ENCODE measurements around the gene ISL2.

Gene ISL2

GRCh38 chr15:76327191-76328105 lies 9.1 kb upstream of the ISL2 start:
- no peak for DNase-seq (ENCODE audit: low read depth in 3 of 3)

- DNase-seq (ENCODE audit: low read depth in 3 of 3), result no peak
Measured at GRCh38 chr15:76328106-76328696, 8.4 kb upstream of the ISL2 start.

- no peak for DNase-seq (ENCODE audit: low read depth in 3 of 3)
Measured at GRCh38 chr15:76328958-76329357, 7.6 kb upstream of the ISL2 start.

- DNase-seq (ENCODE audit: low read depth in 3 of 3), result no peak
Measured at GRCh38 chr15:76330080-76330680, 6.4 kb upstream of the ISL2 start.

- DNase-seq (ENCODE audit: low read depth in 3 of 3), result no peak
Measured at GRCh38 chr15:76332796-76333195, 3.8 kb upstream of the ISL2 start.

GRCh38 chr15:76333309-76333708 lies 3.3 kb upstream of the ISL2 start:
- DNase-seq (ENCODE audit: low read depth in 3 of 3), result no peak

- no peak for DNase-seq (ENCODE audit: low read depth in 3 of 3)
Measured at GRCh38 chr15:76333720-76334437, 2.7 kb upstream of the ISL2 start.

- DNase-seq (ENCODE audit: low read depth in 3 of 3), result no peak
Measured at GRCh38 chr15:76334438-76335306, 1.9 kb upstream of the ISL2 start.

GRCh38 chr15:76335307-76336253 lies 993 bp upstream of the ISL2 start:
- no peak for DNase-seq (ENCODE audit: low read depth in 3 of 3)

- DNase-seq (ENCODE audit: low read depth in 3 of 3), result no peak
Measured at GRCh38 chr15:76337059-76337695, 604 bp downstream of the ISL2 start.

- DNase-seq (ENCODE audit: low read depth in 3 of 3), result no peak
Measured at GRCh38 chr15:76337696-76338485, 1.3 kb downstream of the ISL2 start.

GRCh38 chr15:76338486-76339304 lies 2.1 kb downstream of the ISL2 start:
- no peak for DNase-seq (ENCODE audit: low read depth in 3 of 3)

- DNase-seq (ENCODE audit: low read depth in 3 of 3), result no peak
Measured at GRCh38 chr15:76339305-76340197, 3.0 kb downstream of the ISL2 start.

- DNase-seq (ENCODE audit: low read depth in 3 of 3), result no peak
Measured at GRCh38 chr15:76340198-76340802, 3.7 kb downstream of the ISL2 start.

GRCh38 chr15:76340803-76341365 lies 4.3 kb downstream of the ISL2 start:
- peak in 1 of 3 experiments; percentile 53 for DNase-seq (ENCODE audit: low read depth in 3 of 3)
